H9 (cell line): ENCODE measurements around the gene ZNF329. TPM values are rescaled to one million over a fixed set of nuclear protein-coding genes. Genes with fewer than 3 reads are reported as not detected.
"Not testable (repeated sequence)": the region's sequence is repeated elsewhere in the genome, so short reads cannot be mapped to it uniquely, and the experiment has no call there.

ENCODE experiments used
- DNase-seq: peaks from one replicate; pipeline ENCODE4 v3.0.0-alpha.2; 2017
- H2AFZ ChIP-seq: one replicate; pipeline ENCODE4 v1.6.1; 2013; ENCODE audit warnings: mild to moderate bottlenecking, low read length, control low read depth, moderate library complexity
- H2AK5ac ChIP-seq: 2 replicates; pipeline ENCODE4 v1.6.1; 2013; ENCODE audit warnings: low read length, control low read depth, mixed read lengths; ENCODE audit not compliant: insufficient read length
- H2BK120ac ChIP-seq: one replicate; pipeline ENCODE4 v1.6.1; 2013; ENCODE audit warnings: low read depth, mild to moderate bottlenecking, low read length, control low read depth, inconsistent platforms; ENCODE audit not compliant: poor library complexity, severe bottlenecking
- H2BK12ac ChIP-seq: 2 replicates; pipeline ENCODE4 v1.6.1; 2013; ENCODE audit warnings: low read length, control low read depth, mixed read lengths, low read depth; ENCODE audit not compliant: insufficient read length
- H2BK15ac ChIP-seq: 2 replicates; pipeline ENCODE4 v1.6.1; 2013; ENCODE audit warnings: low read depth, low read length, control low read depth
- H2BK20ac ChIP-seq: one replicate; pipeline ENCODE4 v1.6.1; 2013; ENCODE audit warnings: low read depth, mild to moderate bottlenecking, low read length, control low read depth, inconsistent platforms; ENCODE audit not compliant: poor library complexity, severe bottlenecking
- H2BK5ac ChIP-seq: 2 replicates; pipeline ENCODE4 v1.6.1; 2013; ENCODE audit warnings: low read length, control low read depth, mixed read lengths; ENCODE audit not compliant: insufficient read length
- H3K14ac ChIP-seq: 2 replicates; pipeline ENCODE4 v1.6.1; 2013; ENCODE audit warnings: low read length, control low read depth; ENCODE audit not compliant: insufficient read depth
- H3K18ac ChIP-seq: 2 replicates; pipeline ENCODE4 v1.6.1; 2013; ENCODE audit warnings: low read depth, mild to moderate bottlenecking, mixed read lengths, low read length, control low read depth; ENCODE audit not compliant: insufficient read length
- H3K23ac ChIP-seq: 2 replicates; pipeline ENCODE4 v1.6.1; 2013; ENCODE audit warnings: low read length, control low read depth, mixed read lengths, low read depth; ENCODE audit not compliant: insufficient read length
- H3K23me2 ChIP-seq: 2 replicates; pipeline ENCODE4 v1.6.1; 2013; ENCODE audit warnings: low read depth, mild to moderate bottlenecking, mixed read lengths, low read length, control low read depth; ENCODE audit not compliant: insufficient read length, poor library complexity, severe bottlenecking
- H3K27ac ChIP-seq: 2 replicates; pipeline ENCODE4 v1.5.1; 2013; ENCODE audit warnings: low read length, control low read depth, mixed read lengths, low read depth; ENCODE audit not compliant: insufficient read length
- H3K27me3 ChIP-seq: 2 replicates; pipeline ENCODE4 v1.6.1; 2013; ENCODE audit warnings: low read length, control low read depth, inconsistent platforms; ENCODE audit not compliant: insufficient read depth
- H3K4ac ChIP-seq: 2 replicates; pipeline ENCODE4 v1.6.1; 2013; ENCODE audit warnings: low read depth, mild to moderate bottlenecking, control low read depth, inconsistent platforms, low read length, moderate library complexity
- H3K4me1 ChIP-seq: 2 replicates; pipeline ENCODE4 v1.6.1; 2013; ENCODE audit warnings: low read length, control low read depth, inconsistent platforms; ENCODE audit not compliant: insufficient read depth
- H3K4me2 ChIP-seq: 2 replicates; pipeline ENCODE4 v1.6.1; 2013; ENCODE audit warnings: low read length, control low read depth, mixed read lengths; ENCODE audit not compliant: insufficient read length, insufficient read depth
- H3K56ac ChIP-seq: 2 replicates; pipeline ENCODE4 v1.6.1; 2013; ENCODE audit warnings: low read depth, mild to moderate bottlenecking, mixed read lengths, low read length, control low read depth; ENCODE audit not compliant: insufficient read length
- H3K79me1 ChIP-seq: 2 replicates; pipeline ENCODE4 v1.6.1; 2013; ENCODE audit warnings: low read depth, mild to moderate bottlenecking, moderate library complexity, low read length, control low read depth, inconsistent platforms; ENCODE audit not compliant: insufficient read depth, poor library complexity, severe bottlenecking
- H3K79me2 ChIP-seq: 2 replicates; pipeline ENCODE4 v1.6.1; 2013; ENCODE audit warnings: low read length, control low read depth, inconsistent platforms; ENCODE audit not compliant: insufficient read depth
- H3K9ac ChIP-seq: 2 replicates; pipeline ENCODE4 v1.6.1; 2013; ENCODE audit warnings: low read length, control low read depth, mixed read lengths; ENCODE audit not compliant: insufficient read length; ENCODE audit errors: extremely low read depth
- H3K9me3 ChIP-seq: one replicate; pipeline ENCODE4 v1.6.1; 2013; ENCODE audit warnings: low read depth, low read length, inconsistent platforms; ENCODE audit not compliant: control insufficient read depth
- H3T11ph ChIP-seq: one replicate; pipeline ENCODE4 v1.6.1; 2013; ENCODE audit warnings: mild to moderate bottlenecking, low read length, control low read depth, inconsistent platforms
- H4K20me1 ChIP-seq: one replicate; pipeline ENCODE4 v1.6.1; 2013; ENCODE audit not compliant: control insufficient read depth, insufficient read length, insufficient read depth
- H4K5ac ChIP-seq: 2 replicates; pipeline ENCODE4 v1.6.1; 2013; ENCODE audit warnings: low read depth, mild to moderate bottlenecking, mixed read lengths, low read length, control low read depth; ENCODE audit not compliant: insufficient read length
- H4K8ac ChIP-seq: replicated peaks from 2 replicates; pipeline ENCODE4 v1.6.1; 2013; ENCODE audit warnings: low read length, control low read depth, mixed read lengths, low read depth; ENCODE audit not compliant: insufficient read length
- H4K91ac ChIP-seq: 2 replicates; pipeline ENCODE4 v1.6.1; 2013; ENCODE audit warnings: low read depth, mild to moderate bottlenecking, moderate library complexity, mixed read lengths, low read length, control low read depth; ENCODE audit not compliant: insufficient read length
- H3K27ac Mint-ChIP-seq, 3 experiments: 2 replicates in 2 of 3; 3 replicates in 1 of 3; pipeline ENCODE4 v1.8.0; 2020 to 2021; ENCODE audit warnings: mixed read lengths in 3 of 3, mild to moderate bottlenecking in 1 of 3, moderate library complexity in 1 of 3
- H3K27me3 Mint-ChIP-seq: 2 replicates; pipeline ENCODE4 v1.8.0; 2021; ENCODE audit warnings: low read depth, mild to moderate bottlenecking, moderate library complexity, mixed read lengths
- H3K36me3 Mint-ChIP-seq, 3 experiments: 2 replicates in 2 of 3; 3 replicates in 1 of 3; pipeline ENCODE4 v1.8.0; 2020 to 2021; ENCODE audit warnings: low read depth in 3 of 3, mixed read lengths in 3 of 3; ENCODE audit not compliant: insufficient read depth in 1 of 3
- H3K4me1 Mint-ChIP-seq, 2 experiments: 2 replicates each; pipeline ENCODE4 v1.8.0; 2020; ENCODE audit warnings: mixed read lengths in 2 of 2
- H3K4me3 Mint-ChIP-seq, 2 experiments: 2 replicates in 1 of 2; 3 replicates in 1 of 2; pipeline ENCODE4 v1.8.0; 2020 to 2021; ENCODE audit warnings: mild to moderate bottlenecking in 2 of 2, mixed read lengths in 2 of 2, moderate library complexity in 1 of 2
- H3K9me3 Mint-ChIP-seq, 2 experiments: 2 replicates in 1 of 2; 3 replicates in 1 of 2; pipeline ENCODE4 v1.8.0; 2020; ENCODE audit warnings: mild to moderate bottlenecking in 2 of 2, mixed read lengths in 2 of 2, moderate library complexity in 1 of 2
- CTCF ChIP-seq: fragments of 200-600 bp; sonication (generic); conservative IDR thresholded peaks from 3 replicates; pipeline ENCODE4 v1.8.0; 2021; ENCODE audit warnings: antibody characterized with exemption, mild to moderate bottlenecking
- WGBS: extraction: QIAGEN DNeasy Blood & Tissue Kit; methylation state at CpG from one replicate; pipeline ENCODE4 v1.1.7; 2013; ENCODE audit warnings: missing lambda C conversion rate, low lambda C conversion rate, mixed read lengths; ENCODE audit not compliant: insufficient read length; ENCODE audit errors: extremely low coverage; 5-methylcytosine and 5-hydroxymethylcytosine counted together
- total RNA-seq: library from RNA; stranded (reverse); gene quantifications from 2 replicates; pipeline ENCODE4 v1.2.1, GENCODE V29; 2021

Gene ZNF329
- total RNA-seq, 1 experiment from 2014 or later, result 12.1 TPM

GRCh38 chr19:58153386-58153785, 2.8 kb upstream of the ZNF329 start:
- H3K23me2 ChIP-seq, result peaks cover 2% of the 10 kb centered on the region
- H3K36me3 Mint-ChIP-seq, result peaks cover 5 to 18% (median 17%) of the 10 kb centered on the region in 3 experiments
- no CpG with 5 or more reads among the region's 2 CpGs for WGBS
- H4K8ac ChIP-seq, result no peak overlapping the region
- H3K9me3 ChIP-seq, result no peaks in the 10 kb centered on the region
- H2BK15ac ChIP-seq, result no peak overlapping the region
- H2BK12ac ChIP-seq, result no peak overlapping the region
- H3K27ac ChIP-seq, result no peak overlapping the region
- H2BK120ac ChIP-seq, result no peak overlapping the region
- no peak overlapping the region for H2AK5ac ChIP-seq
- H4K91ac ChIP-seq, result no peak overlapping the region
- no peak overlapping the region for H2BK20ac ChIP-seq
- H3K18ac ChIP-seq, result no peak overlapping the region
- H3K4me1 Mint-ChIP-seq, result peaks cover 7 to 17% of the 10 kb centered on the region in 2 experiments
- TF ChIP-seq CTCF, result no peak
- H3K27me3 Mint-ChIP-seq, result peaks cover 12% of the 10 kb centered on the region
- H3K9me3 Mint-ChIP-seq, result peaks cover 27 to 38% of the 10 kb centered on the region in 2 experiments
- H3K79me2 ChIP-seq, result no peaks in the 10 kb centered on the region
- H3K9ac ChIP-seq, result no peak overlapping the region
- H3K4ac ChIP-seq, result no peak overlapping the region
- H2AFZ ChIP-seq, result no peak overlapping the region
- no peak for DNase-seq
- H3K4me1 ChIP-seq, result no peaks in the 10 kb centered on the region
- H4K20me1 ChIP-seq, result no peaks in the 10 kb centered on the region
- H3K27ac Mint-ChIP-seq, result no peak overlapping the region
- no peak overlapping the region for H4K5ac ChIP-seq
- H3K14ac ChIP-seq, result no peak overlapping the region
- no peak overlapping the region for H2BK5ac ChIP-seq
- no peak overlapping the region for H3K56ac ChIP-seq
- H3K27me3 ChIP-seq, result no peaks in the 10 kb centered on the region
- no peak overlapping the region for H3K4me2 ChIP-seq
- peak overlapping the region in 1 of 2 experiments; percentile 84; a peak in 1 of 5 replicates for H3K4me3 Mint-ChIP-seq
- H3K23ac ChIP-seq, result no peak overlapping the region
- H3K79me1 ChIP-seq, result no peaks in the 10 kb centered on the region
- no peak overlapping the region for H3T11ph ChIP-seq

- H3K56ac ChIP-seq, H2BK12ac ChIP-seq, DNase-seq, H4K8ac ChIP-seq, H3K18ac ChIP-seq, H3K27me3 Mint-ChIP-seq, H2AFZ ChIP-seq, H2AK5ac ChIP-seq, H2BK5ac ChIP-seq, H2BK15ac ChIP-seq, H3K23me2 ChIP-seq, H3K27me3 ChIP-seq, H3K4me1 ChIP-seq, H3K79me1 ChIP-seq, H3K9ac ChIP-seq, H3K4ac ChIP-seq, H3K79me2 ChIP-seq, H3K4me1 Mint-ChIP-seq, H3K14ac ChIP-seq, H3K27ac ChIP-seq, H2BK120ac ChIP-seq, H3T11ph ChIP-seq, H3K4me3 Mint-ChIP-seq, H4K5ac ChIP-seq, H2BK20ac ChIP-seq, H3K4me2 ChIP-seq, H3K27ac Mint-ChIP-seq, H3K23ac ChIP-seq, H4K91ac ChIP-seq, H4K20me1 ChIP-seq: not testable (repeated sequence)
- Mint-ChIP-seq H3K36me3 (peaks cover 33 to 51% (median 40%) of the 10 kb centered on the region in 3 experiments), H3K9me3 (peaks cover 54 to 57% of the 10 kb centered on the region in 2 experiments)
- no CpG with 5 or more reads among the region's 28 CpGs for WGBS
- peaks cover 19% of the 10 kb centered on the region for H3K9me3 ChIP-seq
Measured at GRCh38 chr19:58147475-58147874, 3.1 kb downstream of the ZNF329 start.
